ENCODE data around the gene FCGR3B.
A peak's percentile ranks its signal among the peaks of the same experiment; 100 is the strongest.
"Not testable (repeated sequence)": the region's sequence is repeated elsewhere in the genome, so short reads cannot be mapped to it uniquely, and the experiment has no call there.

Gene FCGR3B

GRCh38 chr1:161631076-161631475, at the start of gene FCGR3B:
Gene FCGR3B (minus strand): TSS chr1:161631176. CDS start chr1:161631094, 82 bp downstream.
- no peak for DNase-seq

GRCh38 chr1:161678500-161678899, 47.5 kb upstream of the FCGR3B start:
- DNase-seq = no peak

- no peak for DNase-seq
These were observed 46.1 kb upstream of the FCGR3B start for GRCh38 chr1:161676958-161677689.

- DNase-seq = no peak
These were observed 45.5 kb upstream of the FCGR3B start for GRCh38 chr1:161676441-161676840.

- DNase-seq = not testable (repeated sequence)
These were observed 43.9 kb upstream of the FCGR3B start for GRCh38 chr1:161674908-161675307.

- DNase-seq = not testable (repeated sequence)
These were observed 43.5 kb upstream of the FCGR3B start for GRCh38 chr1:161674447-161674846.

GRCh38 chr1:161673437-161673836, 42.5 kb upstream of the FCGR3B start:
- DNase-seq = not testable (repeated sequence)

GRCh38 chr1:161671045-161672020, 40.4 kb upstream of the FCGR3B start:
- not testable (repeated sequence) for DNase-seq

GRCh38 chr1:161664689-161665088, 33.7 kb upstream of the FCGR3B start:
- not testable (repeated sequence) for DNase-seq

- DNase-seq = not testable (repeated sequence)
These were observed 32.6 kb upstream of the FCGR3B start for GRCh38 chr1:161663569-161663968.

- DNase-seq = not testable (repeated sequence)
These were observed 31.8 kb upstream of the FCGR3B start, which contains the start of gene FCGR2B for GRCh38 chr1:161662684-161663339. Gene FCGR2B (plus strand): TSS chr1:161663143. CDS start chr1:161663242, 99 bp downstream.

- not testable (repeated sequence) for DNase-seq
These were observed 30.8 kb upstream of the FCGR3B start for GRCh38 chr1:161661660-161662311.

- not testable (repeated sequence) for DNase-seq
These were observed 27.5 kb upstream of the FCGR3B start for GRCh38 chr1:161658524-161658923.

- DNase-seq = not testable (repeated sequence)
These were observed 23.0 kb upstream of the FCGR3B start for GRCh38 chr1:161653971-161654370.

GRCh38 chr1:161653541-161653940, 22.6 kb upstream of the FCGR3B start:
- not testable (repeated sequence) for DNase-seq

- DNase-seq = peak; percentile 48 to 49
These were observed 16.8 kb upstream of the FCGR3B start for GRCh38 chr1:161647507-161648360.

- not testable (repeated sequence) for DNase-seq
These were observed 13.9 kb upstream of the FCGR3B start for GRCh38 chr1:161644855-161645254.

GRCh38 chr1:161643481-161644208, 12.7 kb upstream of the FCGR3B start:
- peak; percentile 53 to 62 for DNase-seq

- peak; percentile 77 to 80 for DNase-seq
These were observed 11.7 kb upstream of the FCGR3B start for GRCh38 chr1:161642697-161643096.

- not testable (repeated sequence) for DNase-seq
These were observed 8.2 kb upstream of the FCGR3B start for GRCh38 chr1:161639203-161639602.

Measured in AML-193 (cell line).